IMR-90 (cell line): ENCODE results near the gene STIM1. TPM values are rescaled to one million over a fixed set of nuclear protein-coding genes. Genes with fewer than 3 reads are reported as not detected.

Experiments used
- ATAC-seq: fragments of 200-7000 bp; cut with Tn5 transposase; 2 replicates; pipeline ENCODE4 v1.9.1; 2020; ENCODE audit warnings: low read depth, mild to moderate bottlenecking, moderate library complexity
- BruUV-seq: library from RNA; stranded (reverse); fragments of 400-500 nt; replicated peaks from 2 replicates; lab custom pipeline; 2021; lab: Mats Ljungman, UMichigan
- CTCF ChIA-PET: fragments of 300-600 bp; formaldehyde crosslinking; extraction: SDS; loops from one replicate; lab custom pipeline; 2021; ENCODE audit warnings: antibody characterized with exemption; lab: Yijun Ruan, JAX
- POLR2A ChIA-PET: fragments of 300-600 bp; sonication (Branson Sonifier 250); formaldehyde crosslinking; loops from one replicate; lab custom pipeline; 2022; ENCODE audit warnings: antibody characterized with exemption; ENCODE audit not compliant: unreplicated experiment; lab: Charles Lee
- DNase-seq: peaks from one replicate; pipeline ENCODE4 v3.0.0; 2013
- H2AFZ ChIP-seq: replicated peaks from 2 replicates; pipeline ENCODE3; 2013; ENCODE audit warnings: low read length, mild to moderate bottlenecking; ENCODE audit not compliant: poor library complexity
- H2AK5ac ChIP-seq: 2 replicates; pipeline ENCODE4 v1.6.1; 2013; ENCODE audit warnings: low read depth, low read length, inconsistent platforms
- H2AK9ac ChIP-seq: replicated peaks from 2 replicates; pipeline ENCODE3; 2013; ENCODE audit warnings: mild to moderate bottlenecking, low read depth, low read length, moderate library complexity; ENCODE audit not compliant: poor library complexity
- H2BK120ac ChIP-seq: 2 replicates; pipeline ENCODE4 v1.6.1; 2013; ENCODE audit warnings: low read depth, low read length, inconsistent platforms
- H2BK15ac ChIP-seq: 3 replicates; pipeline ENCODE4 v1.6.1; 2013; ENCODE audit warnings: low read depth, low read length, inconsistent platforms
- H2BK20ac ChIP-seq: 2 replicates; pipeline ENCODE4 v1.6.1; 2013; ENCODE audit warnings: low read depth, mild to moderate bottlenecking, inconsistent platforms, low read length, moderate library complexity
- H2BK5ac ChIP-seq: 2 replicates; pipeline ENCODE4 v1.6.1; 2013; ENCODE audit warnings: mild to moderate bottlenecking, low read depth, low read length, inconsistent platforms; ENCODE audit not compliant: poor library complexity, severe bottlenecking
- H3K14ac ChIP-seq: replicated peaks from 2 replicates; pipeline ENCODE4 v1.6.1; 2013; ENCODE audit warnings: low read depth, low read length, inconsistent platforms
- H3K18ac ChIP-seq: 2 replicates; pipeline ENCODE4 v1.6.1; 2013; ENCODE audit warnings: low read depth, low read length, control low read depth
- H3K23ac ChIP-seq: 2 replicates; pipeline ENCODE4 v1.6.1; 2013; ENCODE audit warnings: low read depth, low read length, inconsistent platforms
- H3K27ac ChIP-seq: 2 replicates; pipeline ENCODE4 v1.5.1; 2013; ENCODE audit warnings: mild to moderate bottlenecking, control low read depth, low read length; ENCODE audit not compliant: insufficient read depth
- H3K27me3 ChIP-seq: 2 replicates; pipeline ENCODE4 v1.6.1; 2013; ENCODE audit warnings: low read length; ENCODE audit not compliant: control insufficient read depth, insufficient read depth
- H3K36me3 ChIP-seq: 2 replicates; pipeline ENCODE4 v1.6.1; 2013; ENCODE audit warnings: low read length, mixed read lengths; ENCODE audit not compliant: control insufficient read depth, insufficient read depth
- H3K4ac ChIP-seq: 2 replicates; pipeline ENCODE4 v1.6.1; 2013; ENCODE audit warnings: low read depth, low read length, inconsistent platforms
- H3K4me1 ChIP-seq: 2 replicates; pipeline ENCODE4 v1.6.1; 2013; ENCODE audit warnings: low read length, mixed read lengths; ENCODE audit not compliant: control insufficient read depth, insufficient read depth
- H3K4me2 ChIP-seq: 2 replicates; pipeline ENCODE4 v1.6.1; 2013; ENCODE audit warnings: low read depth, mild to moderate bottlenecking, control low read depth, low read length, moderate library complexity
- H3K4me3 ChIP-seq: 2 replicates; pipeline ENCODE4 v1.5.1; 2013; ENCODE audit warnings: low read depth, mild to moderate bottlenecking, control low read depth, low read length, moderate library complexity; ENCODE audit not compliant: insufficient read depth
- H3K56ac ChIP-seq: 2 replicates; pipeline ENCODE4 v1.6.1; 2013; ENCODE audit warnings: low read length, inconsistent platforms; ENCODE audit not compliant: insufficient read depth; ENCODE audit errors: extremely low read depth
- H3K79me1 ChIP-seq, 2 experiments: 2 replicates each; pipeline ENCODE4 v1.6.1; 2013; ENCODE audit warnings: low read length in 2 of 2, inconsistent platforms in 1 of 2, low read depth in 1 of 2
- H3K9ac ChIP-seq: 2 replicates; pipeline ENCODE4 v1.6.1; 2013; ENCODE audit warnings: low read depth, low read length, control low read depth
- H3K9me1 ChIP-seq: 2 replicates; pipeline ENCODE4 v1.6.1; 2013; ENCODE audit warnings: low read length, inconsistent platforms; ENCODE audit not compliant: insufficient read depth
- H3K9me3 ChIP-seq: 2 replicates; pipeline ENCODE4 v1.6.1; 2013; ENCODE audit warnings: low read length; ENCODE audit not compliant: control insufficient read depth, insufficient read depth
- H4K20me1 ChIP-seq: 2 replicates; pipeline ENCODE4 v1.6.1; 2013; ENCODE audit warnings: low read length, inconsistent platforms; ENCODE audit not compliant: insufficient read depth
- H4K5ac ChIP-seq: 2 replicates; pipeline ENCODE4 v1.6.1; 2013; ENCODE audit warnings: mild to moderate bottlenecking, low read depth, low read length, control low read depth
- H4K8ac ChIP-seq, 2 experiments: 2 replicates each; pipeline ENCODE4 v1.6.1; 2013; ENCODE audit warnings: low read depth in 2 of 2, low read length in 2 of 2, control low read depth in 1 of 2, inconsistent platforms in 1 of 2
- H4K91ac ChIP-seq: 2 replicates; pipeline ENCODE4 v1.6.1; 2013; ENCODE audit warnings: low read depth, low read length, inconsistent platforms; ENCODE audit not compliant: insufficient read depth
- CEBPB ChIP-seq: IDR thresholded peaks from 2 replicates; pipeline ENCODE4 v1.6.1; 2012; ENCODE audit warnings: low read depth, low read length, improper control_type of control experiment
- CHD1 ChIP-seq: IDR thresholded peaks from 2 replicates; pipeline ENCODE4 v1.6.1; 2012; ENCODE audit warnings: low read depth, low read length, improper control_type of control experiment
- CTCF ChIP-seq: conservative IDR thresholded peaks from 2 replicates; pipeline ENCODE4 v1.5.1; 2012; ENCODE audit warnings: mild to moderate bottlenecking, low read depth, low read length, improper control_type of control experiment
- ELK1 ChIP-seq: fragments of 150-350 bp; IDR thresholded peaks from 2 replicates; pipeline ENCODE4 v1.6.1; 2016; ENCODE audit warnings: low read depth, mild to moderate bottlenecking, low read length, moderate library complexity, borderline replicate concordance
- FOS ChIP-seq: fragments of 150-350 bp; IDR thresholded peaks from 2 replicates; pipeline ENCODE4 v1.6.1; 2016; ENCODE audit warnings: low read depth, low read length
- MAFK ChIP-seq: IDR thresholded peaks from 2 replicates; pipeline ENCODE4 v1.6.1; 2012; ENCODE audit warnings: low read depth, low read length, improper control_type of control experiment
- MAZ ChIP-seq: IDR thresholded peaks from 2 replicates; pipeline ENCODE4 v1.6.1; 2012; ENCODE audit warnings: low read depth, mild to moderate bottlenecking, low read length, improper control_type of control experiment, moderate library complexity, borderline replicate concordance
- NFE2L2 ChIP-seq: fragments of 150-350 bp; IDR thresholded peaks from 2 replicates; pipeline ENCODE4 v1.6.1; 2016; ENCODE audit warnings: low read depth, mild to moderate bottlenecking, low read length
- POLR2A ChIP-seq: IDR thresholded peaks from 2 replicates; pipeline ENCODE4 v1.6.1; 2012; ENCODE audit warnings: mild to moderate bottlenecking, low read depth, low read length
- RAD21 ChIP-seq: IDR thresholded peaks from 2 replicates; pipeline ENCODE4 v1.6.1; 2012; ENCODE audit warnings: low read length, improper control_type of control experiment
- USF2 ChIP-seq: fragments of 150-350 bp; IDR thresholded peaks from 2 replicates; pipeline ENCODE4 v1.6.1; 2017; ENCODE audit warnings: mild to moderate bottlenecking, antibody characterized with exemption, low read length, low read depth
- WGBS, 2 experiments: methylation state at CpG; one replicate each; pipeline versions ENCODE4 v1.1.5 to v1.1.7; 2013; ENCODE audit warnings: missing lambda C conversion rate in 2 of 2; ENCODE audit not compliant: insufficient read length in 1 of 2; ENCODE audit errors: extremely low coverage in 2 of 2; 5-methylcytosine and 5-hydroxymethylcytosine counted together
- dilution Hi-C: fragments of 300-500 bp; cut with HindIII; formaldehyde crosslinking; loops from one replicate; pipeline ENCODE4 v1.14.3; 2018; ENCODE audit warnings: low sequenced_read_pairs; ENCODE audit not compliant: unreplicated experiment
- in situ Hi-C: fragments of 300-500 bp; cut with MboI; formaldehyde crosslinking; loops from 3 replicates; pipeline ENCODE4 v1.14.3; 2019; ENCODE audit warnings: low sequenced_read_pairs, inconsistent platforms, mixed read lengths
- intact Hi-C: fragments of 100-400 bp; cut with micrococcal nuclease; formaldehyde crosslinking; loops from 2 replicates; pipeline ENCODE4 v1.10.0; 2022
- polyA plus RNA-seq, 3 experiments: library from polyadenylated mRNA; depleted of rRNA; stranded (reverse); fragments of >200 nt; gene quantifications; 2 replicates each; pipeline ENCODE4 v1.2.3, GENCODE V29; 2012; ENCODE audit warnings: low replicate concordance in 1 of 3
- total RNA-seq: library from RNA; depleted of rRNA; stranded (reverse); fragments of >200 nt; gene quantifications from 2 replicates; pipeline ENCODE4 v1.2.3, GENCODE V29; 2012

Gene STIM1
- total and polyA plus RNA-seq, 2 of the 4 experiments (the other 2 are of a cell fraction), result 17.9 to 23.0 TPM

- H2AK9ac ChIP-seq, result no peak overlapping the region
- no CpG with 5 or more reads among the region's 1 CpG for WGBS, 2 experiments
- H4K5ac ChIP-seq, result no peak overlapping the region
- H3K4me2 ChIP-seq, result no peak overlapping the region
- no peak overlapping the region for H4K91ac ChIP-seq
- H3K14ac ChIP-seq, result no peak overlapping the region
- H3K23ac ChIP-seq, result no peak overlapping the region
- TF ChIP-seq USF2 (no peak), ELK1 (no peak), FOS (no peak), MAZ (no peak), NFE2L2 (no peak), CHD1 (no peak), CTCF (no peak), RAD21 (no peak), MAFK (no peak), CEBPB (no peak), POLR2A (no peak)
- no peak overlapping the region for H3K18ac ChIP-seq
- H2AK5ac ChIP-seq, result no peak overlapping the region
- no peak overlapping the region for H3K4me3 ChIP-seq
- H2AFZ ChIP-seq, result no peak overlapping the region
- intact Hi-C loops, result no loop called here
- no peaks in the 10 kb centered on the region for H3K36me3 ChIP-seq
- H3K27ac ChIP-seq, result no peak overlapping the region
- H2BK20ac ChIP-seq, result no peak overlapping the region
- H3K9ac ChIP-seq, result no peak overlapping the region
- H2BK5ac ChIP-seq, result no peak overlapping the region
- ATAC-seq (no peak), DNase-seq (no peak)
- H4K20me1 ChIP-seq, result no peaks in the 10 kb centered on the region
- no peak overlapping the region for H3K4ac ChIP-seq
- CTCF ChIA-PET, result interaction anchor here (1.7 kb wide), 1 partner anchor 32 kb away, joined by 3 read pairs; no protein-coding TSS in a partner anchor
- H2BK120ac ChIP-seq, result no peak overlapping the region
- H3K9me3 ChIP-seq, result no peaks in the 10 kb centered on the region
- POLR2A ChIA-PET, result no interaction called here
- no peaks in the 10 kb centered on the region for H3K27me3 ChIP-seq
- dilution Hi-C loops, result no loop called here
- in situ Hi-C loops, result no loop called here
- H3K56ac ChIP-seq, result no peak overlapping the region
- BruUV-seq, result no TSS peak
- H3K79me1 ChIP-seq, result peaks cover 0 to 4% of the 10 kb centered on the region in 2 experiments; a peak in 1 of 4 replicates
- no peak overlapping the region for H2BK15ac ChIP-seq
- no peaks in the 10 kb centered on the region for H3K4me1 ChIP-seq
- H3K9me1 ChIP-seq, result peaks cover 6% of the 10 kb centered on the region; the same call in 1 of the 2 replicates
- H4K8ac ChIP-seq, result no peak overlapping the region
These were observed 45.9 kb upstream of the STIM1 start for GRCh38 chr11:3809624-3809928.
